ENCODE data around the gene FOXP1.

The FOXP1 gene

DNA sequence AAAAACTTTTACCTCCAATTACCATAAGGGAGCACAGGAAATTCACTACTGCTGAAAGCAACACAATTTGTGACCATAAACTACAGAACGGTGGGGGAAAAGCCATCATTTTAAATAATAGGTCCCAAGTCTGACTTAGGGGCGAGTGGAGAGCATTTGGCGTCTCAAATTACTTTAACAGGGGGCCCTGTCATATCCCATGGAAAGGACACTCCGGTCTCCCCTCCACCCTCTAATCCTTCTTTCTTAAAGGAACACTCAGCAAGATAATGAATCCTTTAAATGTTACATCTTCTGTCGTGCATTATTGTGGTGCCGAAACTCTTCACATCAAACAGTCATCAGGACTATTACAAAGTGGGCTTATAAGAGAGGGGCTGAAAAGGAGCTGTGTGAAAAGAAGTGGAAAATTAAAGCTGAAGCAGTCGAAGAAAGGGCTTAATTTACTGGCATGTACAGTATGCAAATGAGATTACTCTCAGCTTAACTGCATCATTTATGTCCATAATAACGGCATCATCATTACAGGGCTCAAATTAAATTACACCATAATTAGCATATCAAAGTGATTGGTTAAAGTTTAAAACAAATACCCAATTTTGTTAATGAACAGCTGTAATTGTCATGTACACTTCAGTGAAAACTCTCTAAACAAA, 342.2 kb downstream of the FOXP1 start:
- DNase-seq (ENCODE audit: low read depth in 2 of 2) = no peak

GRCh38 chr3:71240034-71240433, 343.5 kb downstream of the FOXP1 start:
- DNase-seq (ENCODE audit: low read depth in 2 of 2) = no peak

DNA sequence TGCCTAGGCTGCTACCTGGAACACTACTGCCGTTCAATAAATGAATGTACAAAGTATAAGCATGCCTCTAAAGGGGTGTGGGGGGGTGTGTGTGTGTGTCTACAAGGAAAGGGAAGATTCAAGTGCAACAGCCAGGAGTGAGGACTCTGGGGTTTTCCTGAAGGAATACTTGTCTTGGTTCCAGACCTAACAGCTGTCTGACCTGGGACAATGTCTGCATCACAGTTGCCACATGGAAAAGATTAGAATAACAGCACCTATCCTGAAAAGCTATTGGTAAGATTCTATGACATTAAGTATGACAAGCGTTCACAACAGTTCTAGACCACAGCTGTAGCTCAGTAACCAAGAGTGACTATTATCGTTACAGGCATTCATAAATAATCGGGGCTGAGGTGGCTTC, 345.2 kb downstream of the FOXP1 start:
- no peak for DNase-seq (ENCODE audit: low read depth in 2 of 2)

DNA sequence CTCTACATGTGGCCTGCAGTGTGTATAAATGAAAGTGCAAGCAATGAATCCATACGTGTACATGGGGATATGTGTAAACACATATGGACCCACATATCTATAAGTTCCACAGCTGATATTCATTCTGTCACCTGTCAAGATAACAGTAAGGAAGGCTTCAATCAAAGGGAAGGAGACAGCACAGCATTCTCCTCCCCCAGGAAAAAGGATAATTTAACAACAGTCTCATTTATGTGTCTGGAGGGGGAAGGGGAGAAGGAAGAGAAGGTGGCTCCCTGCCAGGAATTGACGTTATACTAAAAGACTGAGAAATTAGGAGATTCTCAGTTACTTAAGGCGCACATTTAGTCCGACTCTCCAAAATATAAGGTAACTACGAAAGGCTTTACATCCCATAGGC, 345.9 kb downstream of the FOXP1 start:
- no peak for DNase-seq (ENCODE audit: low read depth in 2 of 2)

GRCh38 chr3:71235846-71236245, 347.7 kb downstream of the FOXP1 start:
- DNase-seq (ENCODE audit: low read depth in 2 of 2) = no peak

GRCh38 chr3:71232895-71233294, 350.6 kb downstream of the FOXP1 start:
- no peak for DNase-seq (ENCODE audit: low read depth in 2 of 2)

- no peak for DNase-seq (ENCODE audit: low read depth in 2 of 2)
Measured at GRCh38 chr3:71232175-71232679, 351.3 kb downstream of the FOXP1 start.

- DNase-seq (ENCODE audit: low read depth in 2 of 2) = no peak
Measured at GRCh38 chr3:71231680-71232079, 351.8 kb downstream of the FOXP1 start.

DNA sequence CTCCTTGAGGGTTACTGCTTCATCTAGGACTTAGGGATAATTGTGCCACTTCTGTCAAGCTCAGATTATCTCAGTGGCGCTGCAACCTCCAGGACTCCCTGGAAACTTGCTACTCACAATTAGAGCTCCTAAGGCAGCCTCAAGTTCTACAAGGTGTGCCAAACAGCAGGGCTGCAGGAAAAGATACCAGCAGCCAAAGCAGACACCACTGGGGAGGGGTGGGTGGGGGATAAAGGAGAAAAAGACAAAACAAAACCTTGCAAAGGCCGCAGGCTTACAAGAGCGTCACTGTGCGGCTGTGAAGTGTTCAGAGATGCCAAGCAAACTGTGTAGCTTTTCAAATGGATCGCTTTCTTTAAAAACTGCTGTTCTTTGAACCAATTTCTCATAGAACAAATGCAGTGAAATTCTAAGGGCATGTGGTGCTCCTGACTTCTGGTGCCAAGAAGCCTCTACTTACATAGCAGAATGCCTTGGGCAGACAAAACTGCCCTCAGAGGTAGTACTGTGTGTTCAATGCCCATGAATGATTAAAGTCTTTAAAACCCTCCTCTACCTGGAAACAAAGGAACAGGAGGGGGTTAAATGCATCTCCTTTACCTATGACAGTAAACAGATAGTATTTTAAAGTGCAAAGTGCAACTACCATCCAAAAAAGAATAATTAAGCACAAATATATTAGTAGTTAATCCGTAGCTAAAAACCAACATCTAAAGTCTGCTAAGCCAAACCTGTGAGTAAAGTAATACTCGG, 353.4 kb downstream of the FOXP1 start:
- DNase-seq (ENCODE audit: low read depth in 2 of 2) = no peak

DNA sequence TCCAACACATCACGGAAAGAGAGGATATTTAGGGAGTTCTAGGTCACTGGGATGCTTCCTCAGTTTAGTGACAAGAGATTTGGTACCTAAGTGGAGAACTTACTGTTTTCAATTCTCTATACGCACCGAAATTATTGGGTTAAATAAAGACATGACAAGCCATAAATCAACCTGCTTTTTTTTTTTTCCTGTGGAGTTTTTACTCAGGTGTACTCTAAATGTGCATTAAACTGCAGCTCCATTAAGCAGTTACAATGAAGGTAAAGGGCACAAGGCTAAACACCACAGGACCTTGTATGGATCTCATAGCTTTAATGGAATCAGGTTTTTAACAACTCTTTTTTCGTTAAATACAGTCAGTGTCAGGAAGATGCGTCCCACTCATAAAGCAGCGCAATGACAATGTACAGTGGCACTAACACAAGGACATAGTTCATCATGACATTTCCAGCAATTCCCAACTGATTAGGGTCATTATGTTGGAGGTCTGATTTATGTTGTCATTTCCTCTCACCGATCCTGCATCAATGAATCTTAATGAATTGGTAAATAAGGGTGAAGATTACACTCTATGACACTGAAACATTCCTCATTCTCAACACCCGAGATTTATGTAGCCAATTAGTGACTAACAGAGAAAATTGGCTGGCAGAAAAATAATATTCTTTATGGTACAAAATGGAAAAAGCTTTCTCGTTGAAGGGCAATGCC, 355.2 kb downstream of the FOXP1 start:
- DNase-seq (ENCODE audit: low read depth in 2 of 2) = no peak

- no peak for DNase-seq (ENCODE audit: low read depth in 2 of 2)
Measured at GRCh38 chr3:71227270-71227661, 356.3 kb downstream of the FOXP1 start.

DNA sequence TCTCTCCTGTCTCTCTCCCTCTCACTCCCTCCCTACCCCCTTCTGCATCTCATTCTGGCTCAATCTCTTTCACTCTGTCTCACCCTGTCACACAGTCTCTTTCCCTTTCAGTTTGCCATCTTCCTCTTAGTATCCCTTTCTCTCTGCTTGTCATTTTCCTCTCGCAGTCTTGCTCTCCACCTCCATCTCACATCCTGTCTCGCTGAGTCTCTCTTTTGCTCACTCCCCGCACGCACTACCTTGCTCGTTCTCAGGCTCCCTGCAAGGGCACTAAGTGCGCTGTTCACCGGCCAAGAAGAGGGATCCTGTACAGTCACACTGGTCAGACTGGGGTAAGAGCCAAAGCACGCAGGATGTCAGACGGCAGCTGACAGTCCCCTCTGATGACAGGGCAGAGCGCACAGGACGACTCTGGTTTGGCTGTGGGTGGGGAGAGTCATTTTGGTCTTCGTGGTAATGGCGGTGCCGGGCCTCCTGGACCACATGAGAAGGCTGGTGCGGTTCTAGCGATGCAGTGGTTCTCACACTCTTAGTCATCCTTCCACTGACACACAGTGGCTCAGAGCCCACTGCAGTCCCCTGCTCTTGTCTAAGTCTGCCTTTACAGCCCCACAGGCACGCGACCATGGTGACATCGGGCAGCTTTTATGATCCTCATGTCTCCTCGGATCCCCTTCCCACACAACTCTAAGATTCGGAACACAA, 356.8 kb downstream of the FOXP1 start:
- peak; percentile 78 to 88 for DNase-seq (ENCODE audit: low read depth in 2 of 2)

DNA sequence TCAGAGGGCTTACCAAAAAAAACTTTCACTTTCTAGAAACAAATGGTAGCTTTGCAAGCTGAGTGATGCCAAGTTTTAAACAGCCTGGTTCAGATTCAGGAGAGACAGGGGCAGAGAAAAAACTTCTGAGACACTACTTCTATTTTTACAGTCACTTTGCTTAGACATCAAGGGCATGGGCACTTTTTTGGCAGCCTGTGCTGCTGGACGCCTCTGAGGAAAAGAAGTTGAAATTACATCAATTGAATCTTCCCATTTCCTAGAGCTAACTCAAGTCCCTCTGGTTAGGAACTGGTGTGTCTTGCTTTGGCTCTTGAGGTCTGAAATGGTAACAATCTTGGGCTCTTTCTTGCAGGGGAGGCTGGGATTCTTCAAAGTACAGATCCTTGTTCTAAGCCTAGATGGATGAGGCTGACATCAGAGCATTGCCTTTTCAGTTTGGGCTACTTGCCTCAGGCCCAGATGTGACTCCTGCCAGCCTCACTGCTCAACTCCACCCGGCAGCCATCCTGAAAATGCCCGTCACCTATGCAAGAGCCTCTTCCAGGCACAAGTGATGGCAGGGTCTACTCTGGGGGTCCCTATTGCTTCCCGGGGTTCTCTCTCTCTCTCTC, 357.5 kb downstream of the FOXP1 start:
- DNase-seq (ENCODE audit: low read depth in 2 of 2) = no peak

DNA sequence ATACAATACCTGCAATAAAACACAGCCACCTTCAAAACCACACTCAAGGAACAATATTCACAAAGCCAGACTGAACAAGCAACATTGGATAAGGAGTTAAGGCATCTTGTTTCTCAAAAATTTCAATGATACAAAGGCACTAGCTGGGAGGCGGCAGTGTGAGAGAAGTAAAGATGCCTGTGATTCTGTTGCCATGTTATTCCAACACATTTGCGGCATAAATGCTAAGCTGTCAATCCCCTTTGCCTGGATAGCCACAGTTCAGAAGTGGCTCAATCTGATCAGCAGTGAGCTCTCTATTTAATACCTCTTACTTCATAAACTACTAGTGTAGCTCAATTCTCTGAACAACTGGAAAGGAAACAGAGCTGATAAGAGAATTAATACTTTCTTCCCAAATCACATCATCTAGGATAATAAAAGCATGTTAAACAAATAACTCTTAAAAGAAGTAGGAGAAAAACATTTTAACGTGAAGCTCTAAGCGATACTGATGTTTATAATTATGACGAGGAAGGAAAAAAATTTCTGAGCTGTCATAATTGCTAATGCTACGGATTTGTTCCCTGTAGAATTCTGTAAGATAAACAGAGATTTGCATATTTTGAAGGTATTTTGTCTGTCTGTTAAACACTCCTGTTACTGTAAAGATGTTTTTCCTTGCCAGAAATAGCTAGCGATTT, 358.4 kb downstream of the FOXP1 start:
- DNase-seq (ENCODE audit: low read depth in 2 of 2) = no peak

DNA sequence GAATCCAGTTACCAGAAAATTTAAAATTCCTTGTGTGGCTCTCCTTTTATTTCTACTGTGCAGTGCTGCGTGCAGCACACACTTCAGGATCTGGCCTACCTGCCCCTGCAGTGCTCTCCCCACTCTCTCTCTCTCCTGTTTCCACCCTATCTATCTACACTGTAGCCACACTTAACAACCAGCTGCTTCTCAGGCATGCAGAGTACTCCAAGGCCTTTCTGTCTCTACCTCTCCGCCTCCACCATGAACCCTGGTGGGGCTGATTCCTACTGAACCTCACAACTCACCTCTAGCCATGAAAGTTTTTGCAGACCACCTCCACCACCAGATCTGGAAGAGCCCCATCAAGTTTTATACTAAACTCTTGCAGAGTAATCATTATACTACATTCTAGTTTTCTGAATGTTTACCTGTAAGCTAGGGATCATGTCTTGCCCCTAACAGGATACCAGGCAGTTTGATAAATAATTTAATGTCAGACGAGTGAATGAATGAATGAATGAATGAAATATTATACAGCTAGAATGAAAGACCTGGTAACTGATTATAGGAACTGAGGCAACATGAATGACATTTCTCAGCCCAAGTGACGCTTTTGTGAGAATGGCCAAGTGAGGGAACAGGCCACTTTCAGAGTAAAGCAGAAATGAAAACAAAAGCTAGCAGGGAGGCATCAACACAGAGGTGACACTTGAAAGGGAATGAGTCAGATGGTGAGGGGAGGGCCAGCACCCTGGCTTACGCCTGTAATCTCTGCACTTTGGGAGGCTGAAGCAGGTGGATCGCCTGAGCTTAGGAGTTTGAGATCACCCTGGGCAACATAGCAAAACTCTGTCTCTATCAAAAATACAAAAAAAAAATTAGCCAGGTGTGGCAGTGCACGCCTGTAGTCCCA, 363.5 kb downstream of the FOXP1 start:
- peak; percentile 32 to 36 for DNase-seq (ENCODE audit: low read depth in 2 of 2)

DNA sequence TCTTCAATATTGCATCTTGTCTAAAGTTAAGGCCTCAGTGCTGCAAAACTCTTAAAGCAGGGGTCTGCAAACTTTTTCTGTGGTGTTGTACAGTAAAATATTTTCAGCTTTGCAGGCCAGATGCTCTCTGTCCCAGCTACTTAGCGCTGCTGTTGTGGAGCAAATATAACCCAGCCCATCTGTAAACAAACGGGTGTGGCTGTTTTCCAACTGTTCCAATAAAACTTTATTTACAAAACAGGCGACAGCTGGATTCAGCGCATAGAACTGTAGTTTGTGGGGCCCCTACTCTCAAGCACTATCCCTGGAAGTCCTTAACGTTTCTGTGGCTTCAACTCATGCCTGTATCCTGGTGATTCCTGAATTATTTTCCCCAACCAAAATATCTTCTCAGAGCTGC, 365.0 kb downstream of the FOXP1 start:
- no peak for DNase-seq (ENCODE audit: low read depth in 2 of 2)

GRCh38 chr3:71217640-71218222, 365.8 kb downstream of the FOXP1 start:
- no peak for DNase-seq (ENCODE audit: low read depth in 2 of 2)

DNA sequence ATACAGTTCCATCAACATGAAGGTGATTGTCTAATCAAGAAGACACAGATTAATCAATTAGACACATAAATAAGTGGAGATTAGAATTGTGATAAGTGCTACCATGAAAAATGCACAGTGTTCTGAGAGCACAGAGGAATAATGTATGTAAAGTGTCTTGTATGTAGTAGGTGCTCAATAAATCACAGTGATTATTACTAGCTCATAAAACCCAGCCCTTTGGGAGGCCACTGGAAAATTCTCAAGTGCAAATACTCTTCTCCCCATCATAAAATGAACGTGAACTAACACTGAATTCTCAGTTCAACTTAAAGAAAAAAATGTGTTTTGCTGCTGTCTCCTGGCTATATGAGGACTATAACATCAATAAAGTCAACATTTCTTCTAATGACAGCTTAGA, 368.2 kb downstream of the FOXP1 start:
- no peak for DNase-seq (ENCODE audit: low read depth in 2 of 2)

GRCh38 chr3:71214797-71215196, 368.7 kb downstream of the FOXP1 start:
- no peak for DNase-seq (ENCODE audit: low read depth in 2 of 2)

DNA sequence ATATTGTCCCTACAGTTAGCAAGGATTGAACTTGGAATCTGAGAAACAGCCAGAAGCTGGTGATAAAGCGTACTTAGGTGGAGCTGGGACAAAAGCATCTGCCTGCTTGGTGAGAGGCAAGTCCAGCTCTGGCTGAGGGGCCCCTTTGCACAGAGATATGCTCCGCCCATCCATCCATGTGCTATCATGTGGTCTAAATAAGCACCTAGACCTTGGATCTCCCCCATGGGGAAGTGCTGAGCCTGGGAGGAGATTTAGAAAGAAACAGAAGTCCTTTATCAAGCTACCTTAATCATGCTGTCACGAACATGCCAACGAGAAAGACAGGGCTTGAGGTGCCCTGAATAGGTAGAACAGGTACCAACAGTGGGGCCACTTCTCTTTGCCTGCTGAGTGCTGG, 369.5 kb downstream of the FOXP1 start:
- DNase-seq (ENCODE audit: low read depth in 2 of 2) = no peak

Data from stimulated activated CD4-positive, alpha-beta T cell treated with anti-CD3 and anti-CD28 coated beads, Interleukin-4, amount 100 ng/mL, for 48 hours (primary cell).